ENCODE measurements around the gene KCNQ5. TPM values are rescaled to one million over a fixed set of nuclear protein-coding genes. Genes with fewer than 3 reads are reported as not detected.
"Not testable (repeated sequence)": the region's sequence is repeated elsewhere in the genome, so short reads cannot be mapped to it uniquely, and the experiment has no call there.

Gene KCNQ5
- total and polyA plus RNA-seq, 10 of the 15 experiments (the other 5 are each of a cell fraction or from before 2014, with no cell fraction given): 0.60 to 16.2 (median 3.2) TPM

DNA sequence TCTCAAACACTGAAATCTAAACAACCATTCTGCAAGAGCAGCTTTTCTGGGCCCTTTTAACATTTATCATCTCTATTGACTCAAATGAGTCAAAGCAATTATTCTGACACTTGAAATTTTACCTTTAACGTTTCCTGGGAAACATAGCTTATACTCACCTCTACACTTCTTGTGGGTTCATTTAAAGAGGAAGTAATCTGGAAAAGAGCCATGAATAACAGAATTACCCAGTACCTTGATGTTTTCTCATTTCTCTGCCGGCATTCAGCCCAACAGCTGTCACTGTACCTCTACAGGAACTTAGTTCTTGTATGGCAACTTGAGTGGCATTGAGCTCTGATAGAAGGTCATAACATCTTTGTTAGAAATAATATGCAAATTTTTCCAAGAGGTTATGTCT is 272.2 kb downstream of the KCNQ5 start:
- Histone ChIP-seq H3K36me3 (ENCODE audit: control insufficient read depth in 2 of 2, insufficient read depth in 2 of 2, low read length in 1 of 2) (no peaks in the 10 kb centered on the region), H3K4me1 (ENCODE audit: control insufficient read depth, insufficient read depth, low read length) (no peaks in the 10 kb centered on the region), H3K9ac (ENCODE audit: control insufficient read depth, insufficient read depth, low read length) (no peak overlapping the region), H4K20me1 (ENCODE audit: control insufficient read depth, insufficient read depth) (no peaks in the 10 kb centered on the region), H3K79me2 (ENCODE audit: control insufficient read depth, insufficient read depth, low read length) (no peaks in the 10 kb centered on the region), H3K4me2 (ENCODE audit: control insufficient read depth, insufficient read depth) (no peak overlapping the region), H3K4me3 (no peak overlapping the region), H2AFZ (ENCODE audit: control insufficient read depth, low read depth, low read length) (no peak overlapping the region), H3K9me3 (replicated peaks; ENCODE audit: control insufficient read depth, insufficient read depth, low read length) (no peaks in the 10 kb centered on the region), H3K27me3 (replicated peaks in 1 of 2; ENCODE audit: control insufficient read depth in 2 of 2, insufficient read depth in 2 of 2, low read length in 1 of 2) (no peaks in the 10 kb centered on the region), H3K27ac (ENCODE audit: control insufficient read depth, insufficient read depth) (no peak overlapping the region)
- TF ChIP-seq POLR2A (IDR thresholded peaks at IDR 0.05; ENCODE audit: low read depth, low read length) (no peak), ZZZ3 (IDR thresholded peaks at IDR 0.05; ENCODE audit: control insufficient read depth, insufficient read length, low read depth) (no peak), SPI1 (IDR thresholded peaks at IDR 0.05; ENCODE audit: borderline replicate concordance, insufficient read depth, low read depth, low read length) (no peak), TARDBP (IDR thresholded peaks at IDR 0.05; ENCODE audit: borderline replicate concordance) (no peak), IRF4 (IDR thresholded peaks at IDR 0.05; ENCODE audit: low read depth, low read length) (no peak), YBX1 (IDR thresholded peaks at IDR 0.05) (no peak), SRF (IDR thresholded peaks at IDR 0.05; ENCODE audit: low read depth in 2 of 2, low read length in 2 of 2) (no peak), SIN3A (IDR thresholded peaks at IDR 0.05; ENCODE audit: low read depth, low read length) (no peak), GATAD2B (conservative IDR thresholded peaks at IDR 0.05; ENCODE audit: low read depth) (no peak), ZNF24 (IDR thresholded peaks at IDR 0.05) (no peak), PAX8 (IDR thresholded peaks at IDR 0.05) (no peak), EP300 (IDR thresholded peaks at IDR 0.05; ENCODE audit: borderline replicate concordance in 1 of 2, control insufficient read depth in 1 of 2, low read depth in 2 of 2, low read length in 2 of 2) (no peak)
- TF ChIP-seq, protein P1, sequence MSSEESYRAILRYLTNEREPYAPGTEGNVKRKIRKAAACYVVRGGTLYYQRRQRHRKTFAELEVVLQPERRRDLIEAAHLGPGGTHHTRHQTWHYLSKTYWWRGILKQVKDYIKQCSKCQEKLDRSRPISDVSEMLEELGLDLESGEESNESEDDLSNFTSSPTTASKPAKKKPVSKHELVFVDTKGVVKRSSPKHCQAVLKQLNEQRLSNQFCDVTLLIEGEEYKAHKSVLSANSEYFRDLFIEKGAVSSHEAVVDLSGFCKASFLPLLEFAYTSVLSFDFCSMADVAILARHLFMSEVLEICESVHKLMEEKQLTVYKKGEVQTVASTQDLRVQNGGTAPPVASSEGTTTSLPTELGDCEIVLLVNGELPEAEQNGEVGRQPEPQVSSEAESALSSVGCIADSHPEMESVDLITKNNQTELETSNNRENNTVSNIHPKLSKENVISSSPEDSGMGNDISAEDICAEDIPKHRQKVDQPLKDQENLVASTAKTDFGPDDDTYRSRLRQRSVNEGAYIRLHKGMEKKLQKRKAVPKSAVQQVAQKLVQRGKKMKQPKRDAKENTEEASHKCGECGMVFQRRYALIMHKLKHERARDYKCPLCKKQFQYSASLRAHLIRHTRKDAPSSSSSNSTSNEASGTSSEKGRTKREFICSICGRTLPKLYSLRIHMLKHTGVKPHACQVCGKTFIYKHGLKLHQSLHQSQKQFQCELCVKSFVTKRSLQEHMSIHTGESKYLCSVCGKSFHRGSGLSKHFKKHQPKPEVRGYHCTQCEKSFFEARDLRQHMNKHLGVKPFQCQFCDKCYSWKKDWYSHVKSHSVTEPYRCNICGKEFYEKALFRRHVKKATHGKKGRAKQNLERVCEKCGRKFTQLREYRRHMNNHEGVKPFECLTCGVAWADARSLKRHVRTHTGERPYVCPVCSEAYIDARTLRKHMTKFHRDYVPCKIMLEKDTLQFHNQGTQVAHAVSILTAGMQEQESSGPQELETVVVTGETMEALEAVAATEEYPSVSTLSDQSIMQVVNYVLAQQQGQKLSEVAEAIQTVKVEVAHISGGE (CRISPR knock-in tag; IDR thresholded peaks at IDR 0.05): no peak
- TF ChIP-seq, protein P2, sequence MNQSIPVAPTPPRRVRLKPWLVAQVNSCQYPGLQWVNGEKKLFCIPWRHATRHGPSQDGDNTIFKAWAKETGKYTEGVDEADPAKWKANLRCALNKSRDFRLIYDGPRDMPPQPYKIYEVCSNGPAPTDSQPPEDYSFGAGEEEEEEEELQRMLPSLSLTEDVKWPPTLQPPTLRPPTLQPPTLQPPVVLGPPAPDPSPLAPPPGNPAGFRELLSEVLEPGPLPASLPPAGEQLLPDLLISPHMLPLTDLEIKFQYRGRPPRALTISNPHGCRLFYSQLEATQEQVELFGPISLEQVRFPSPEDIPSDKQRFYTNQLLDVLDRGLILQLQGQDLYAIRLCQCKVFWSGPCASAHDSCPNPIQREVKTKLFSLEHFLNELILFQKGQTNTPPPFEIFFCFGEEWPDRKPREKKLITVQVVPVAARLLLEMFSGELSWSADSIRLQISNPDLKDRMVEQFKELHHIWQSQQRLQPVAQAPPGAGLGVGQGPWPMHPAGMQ (IDR thresholded peaks at IDR 0.05; ENCODE audit: borderline replicate concordance): no peak
- 0% methylated on average over 2 of the region's 2 CpGs for WGBS (ENCODE audit: insufficient coverage, insufficient replicate concordance, low lambda C conversion rate, missing lambda C conversion rate)
- SMC1A ChIA-PET (ENCODE audit: uncharacterized antibody, unreplicated experiment): interaction anchor here (1.3 to 1.4 kb wide), 2 partner anchors 62 to 277 kb away, joined by 3 read pairs; no protein-coding TSS in a partner anchor
- DNase-seq (ENCODE audit: low read depth, low spot score) (no peak), ATAC-seq (no peak), FAIRE-seq (no peak)
- CTCF ChIA-PET: interaction anchor here (1.4 kb wide), 1 partner anchor 9 kb away, joined by 4 read pairs; no protein-coding TSS in a partner anchor
- in situ Hi-C loops (cut with MboI): no loop called here
- RAD21 ChIA-PET (ENCODE audit: unreplicated experiment): no interaction called here
- BruUV-seq (replicated peaks): no TSS peak
- intact Hi-C loops (cut with micrococcal nuclease; ENCODE audit: unreplicated experiment): no loop called here
- POLR2A ChIA-PET: interaction anchor here (0.9 kb wide), 1 partner anchor 26 kb away, joined by 3 read pairs; no protein-coding TSS in a partner anchor

DNA sequence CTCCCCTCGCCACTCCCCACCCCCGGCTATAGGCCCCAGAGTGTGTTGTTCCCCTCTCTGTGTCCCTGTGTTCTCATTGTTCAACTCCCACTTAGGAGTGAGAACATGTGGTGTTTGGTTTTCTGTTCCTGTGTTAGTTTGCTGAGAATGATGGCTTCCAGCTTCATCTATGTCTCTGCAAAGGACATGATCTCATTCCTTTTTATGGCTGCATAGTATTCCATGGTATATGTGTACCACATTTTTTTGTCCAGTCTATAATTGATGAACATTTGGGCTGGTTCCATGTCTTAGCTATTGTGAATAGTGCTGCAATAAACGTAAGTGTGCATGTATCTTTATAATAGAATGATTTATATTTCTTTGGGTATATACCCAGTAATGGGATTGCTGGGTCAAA is 276.4 kb downstream of the KCNQ5 start:
- FAIRE-seq; intact Hi-C loops (cut with micrococcal nuclease; ENCODE audit: unreplicated experiment); H3K4me1 ChIP-seq (ENCODE audit: control insufficient read depth, insufficient read depth, low read length); RAD21 ChIA-PET (ENCODE audit: unreplicated experiment); H3K36me3 ChIP-seq (ENCODE audit: control insufficient read depth in 2 of 2, insufficient read depth in 2 of 2, low read length in 1 of 2); ATAC-seq; H3K79me2 ChIP-seq (ENCODE audit: control insufficient read depth, insufficient read depth, low read length); H3K4me3 ChIP-seq; in situ Hi-C loops (cut with MboI); H3K27me3 ChIP-seq (replicated peaks in 1 of 2; ENCODE audit: control insufficient read depth in 2 of 2, insufficient read depth in 2 of 2, low read length in 1 of 2); H3K9me3 ChIP-seq (replicated peaks; ENCODE audit: control insufficient read depth, insufficient read depth, low read length); DNase-seq (ENCODE audit: low read depth, low spot score); H4K20me1 ChIP-seq (ENCODE audit: control insufficient read depth, insufficient read depth); H2AFZ ChIP-seq (ENCODE audit: control insufficient read depth, low read depth, low read length); H3K27ac ChIP-seq (ENCODE audit: control insufficient read depth, insufficient read depth); H3K9ac ChIP-seq (ENCODE audit: control insufficient read depth, insufficient read depth, low read length); BruUV-seq (replicated peaks); H3K4me2 ChIP-seq (ENCODE audit: control insufficient read depth, insufficient read depth); CTCF ChIA-PET; POLR2A ChIA-PET: not testable (repeated sequence)
- WGBS (ENCODE audit: insufficient coverage, insufficient replicate concordance, low lambda C conversion rate, missing lambda C conversion rate): 89% methylated on average over 3 of the region's 3 CpGs
- SMC1A ChIA-PET (ENCODE audit: uncharacterized antibody, unreplicated experiment): interaction anchor here (1.4 kb wide), 1 partner anchor 9 kb away, joined by 4 read pairs; no protein-coding TSS in a partner anchor

Measured in GM12878 (cell line).